C4-2B (cell line): ENCODE measurements around the gene PIAS1.

Source experiments
- ZFX ChIP-seq: fragments of 450-650 bp; IDR thresholded peaks from 2 replicates; pipeline ENCODE4 v1.6.1; 2017
- TF ChIP-seq, protein P1 (sequence below): fragments of 450-650 bp; conservative IDR thresholded peaks from 2 replicates; pipeline ENCODE4 v1.5.1; 2017; ENCODE audit warnings: mild to moderate bottlenecking

DNA sequence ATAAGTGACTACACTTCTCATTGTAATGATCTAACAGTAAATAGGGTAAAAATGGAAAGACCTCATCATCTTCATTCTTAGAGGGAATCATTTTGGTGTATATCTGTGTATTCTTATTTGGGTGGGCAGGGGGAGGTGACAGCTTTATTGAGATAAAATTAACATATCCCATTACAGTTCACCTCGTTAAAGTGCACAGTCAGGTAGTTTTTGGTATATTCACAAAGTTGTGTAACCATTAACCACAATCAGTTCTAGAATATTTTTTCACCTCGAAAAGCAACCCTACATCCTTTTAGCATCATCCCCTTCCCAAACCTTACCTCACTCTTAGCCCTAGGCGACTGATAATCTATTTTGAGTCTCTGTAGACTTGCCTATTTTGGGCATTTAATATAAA, 8.1 kb downstream of the PIAS1 start:
- TF ChIP-seq, protein P1, sequence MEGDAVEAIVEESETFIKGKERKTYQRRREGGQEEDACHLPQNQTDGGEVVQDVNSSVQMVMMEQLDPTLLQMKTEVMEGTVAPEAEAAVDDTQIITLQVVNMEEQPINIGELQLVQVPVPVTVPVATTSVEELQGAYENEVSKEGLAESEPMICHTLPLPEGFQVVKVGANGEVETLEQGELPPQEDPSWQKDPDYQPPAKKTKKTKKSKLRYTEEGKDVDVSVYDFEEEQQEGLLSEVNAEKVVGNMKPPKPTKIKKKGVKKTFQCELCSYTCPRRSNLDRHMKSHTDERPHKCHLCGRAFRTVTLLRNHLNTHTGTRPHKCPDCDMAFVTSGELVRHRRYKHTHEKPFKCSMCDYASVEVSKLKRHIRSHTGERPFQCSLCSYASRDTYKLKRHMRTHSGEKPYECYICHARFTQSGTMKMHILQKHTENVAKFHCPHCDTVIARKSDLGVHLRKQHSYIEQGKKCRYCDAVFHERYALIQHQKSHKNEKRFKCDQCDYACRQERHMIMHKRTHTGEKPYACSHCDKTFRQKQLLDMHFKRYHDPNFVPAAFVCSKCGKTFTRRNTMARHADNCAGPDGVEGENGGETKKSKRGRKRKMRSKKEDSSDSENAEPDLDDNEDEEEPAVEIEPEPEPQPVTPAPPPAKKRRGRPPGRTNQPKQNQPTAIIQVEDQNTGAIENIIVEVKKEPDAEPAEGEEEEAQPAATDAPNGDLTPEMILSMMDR: no peak
- no peak for TF ChIP-seq ZFX
